ENCODE data around the gene KRT10. TPM values are rescaled to one million over a fixed set of nuclear protein-coding genes. Genes with fewer than 3 reads are reported as not detected.

The KRT10 gene
- total and polyA plus RNA-seq, 5 donors = 65.8 to 79.5 (median 73.2) TPM

DNA sequence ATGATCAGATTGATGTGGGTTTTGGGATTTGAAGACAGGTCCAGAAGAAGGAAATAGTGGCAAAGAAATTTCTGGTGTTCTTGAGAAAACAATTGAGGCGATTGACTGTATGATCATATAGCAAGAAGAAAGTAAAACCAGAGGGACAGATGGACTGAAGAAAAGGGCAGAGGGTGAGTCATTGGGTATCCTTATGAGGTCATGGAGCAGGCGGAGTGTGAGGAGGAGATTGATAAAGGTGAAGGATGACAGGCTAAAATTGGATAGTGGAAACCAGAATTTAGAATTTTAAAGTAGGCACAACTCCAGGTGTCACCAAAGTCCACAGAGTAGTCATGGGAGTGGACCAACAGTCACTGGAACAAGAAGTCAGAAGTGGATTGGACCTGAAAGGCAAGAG is 21.3 kb downstream of the KRT10 start:
- 65% methylated on average over 2 of the region's 2 CpGs for WGBS
- Histone ChIP-seq H3K4me1 (ENCODE audit: control insufficient read depth, insufficient read depth, low read length) (no peaks in the 10 kb centered on the region), H3K4me3 (ENCODE audit: low read length) (no peak overlapping the region), H3K9me3 (ENCODE audit: control insufficient read depth, low read length) (no peaks in the 10 kb centered on the region), H3K27me3 (ENCODE audit: control insufficient read depth, insufficient read depth) (peaks cover 2% of the 10 kb centered on the region), H3K27ac (ENCODE audit: low read length) (no peak overlapping the region)
- ATAC-seq (no peak), DNase-seq (no peak)
- intact Hi-C loops (cut with DNase I) = loop anchor here in 2 of 4 donors (10.0 kb wide), 1 partner anchor 864 kb away; no protein-coding TSS in a partner anchor

DNA sequence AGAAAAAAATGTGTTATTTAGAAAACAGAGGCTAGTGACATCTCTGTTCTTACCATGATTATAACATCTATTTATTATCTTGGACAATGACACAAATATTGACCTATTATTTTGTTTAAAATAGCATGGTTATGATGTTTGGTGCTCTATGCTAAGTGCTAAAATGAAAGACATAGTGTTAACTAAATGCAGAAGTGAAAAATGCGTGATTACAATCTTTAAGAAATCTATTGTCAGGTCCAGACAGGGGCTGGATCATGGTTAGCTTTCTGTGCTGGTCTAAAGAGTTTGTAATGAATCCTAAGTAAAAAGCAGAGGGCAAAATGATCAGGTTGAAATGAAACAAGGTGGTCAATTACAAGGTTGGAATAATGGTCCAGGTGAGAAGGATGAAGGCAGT is 22.0 kb downstream of the KRT10 start:
- WGBS = 74% methylated on average over 1 of the region's 1 CpG
- ATAC-seq = no peak

DNA sequence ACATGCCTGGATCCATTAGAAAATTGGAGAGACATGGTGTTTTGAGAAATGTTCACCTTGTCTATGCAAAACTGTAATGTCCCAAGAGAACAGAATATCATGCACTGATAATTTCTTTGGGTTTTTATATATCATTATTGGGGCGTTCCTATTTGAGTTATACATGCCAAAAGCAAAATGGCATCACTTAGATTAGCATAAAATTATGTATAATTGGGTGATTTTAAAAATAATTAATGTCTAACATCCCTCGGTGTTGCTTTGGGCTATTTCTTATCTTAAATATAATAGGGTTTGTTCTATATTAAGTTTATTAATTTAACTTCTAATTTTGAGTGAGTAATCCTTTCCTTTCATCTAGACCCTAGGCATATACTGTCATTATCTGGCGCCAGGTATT is 22.6 kb downstream of the KRT10 start, which contains the start of gene KRT28:
TSS of gene KRT28 (minus strand) at position 101 of the 400 bp plus-strand sequence. CDS start at position 35, 66 bp downstream.
- no peaks in the 10 kb centered on the region for H3K9me3 ChIP-seq (ENCODE audit: control insufficient read depth, low read length)
- no peaks in the 10 kb centered on the region for H3K4me1 ChIP-seq (ENCODE audit: control insufficient read depth, insufficient read depth, low read length)
- peaks cover 2% of the 10 kb centered on the region for H3K27me3 ChIP-seq (ENCODE audit: control insufficient read depth, insufficient read depth)
- DNase-seq (no peak), ATAC-seq (no peak)
- no peak within 1 kb of the TSS for H3K27ac ChIP-seq (ENCODE audit: low read length)
- H3K4me3 ChIP-seq (ENCODE audit: low read length) = no peak within 1 kb of the TSS
- 74% methylated on average over 3 of the region's 3 CpGs for WGBS
- intact Hi-C loops (cut with DNase I) = loop anchor here in 2 of 4 donors (10.0 kb wide), 2 partner anchors 185 to 865 kb away; no protein-coding TSS in a partner anchor

More for the DNA sequence above, 22.0 kb downstream of the KRT10 start:
- intact Hi-C loops (cut with DNase I) = loop anchor here in 2 of 4 donors (10.0 kb wide), 1 partner anchor 864 kb away; no protein-coding TSS in a partner anchor
- H3K9me3 ChIP-seq (ENCODE audit: control insufficient read depth, low read length) = no peaks in the 10 kb centered on the region
- H3K27ac ChIP-seq (ENCODE audit: low read length) = no peak overlapping the region
- no peak for DNase-seq
- no peak overlapping the region for H3K4me3 ChIP-seq (ENCODE audit: low read length)
- no peaks in the 10 kb centered on the region for H3K4me1 ChIP-seq (ENCODE audit: control insufficient read depth, insufficient read depth, low read length)
- peaks cover 2% of the 10 kb centered on the region for H3K27me3 ChIP-seq (ENCODE audit: control insufficient read depth, insufficient read depth)

DNA sequence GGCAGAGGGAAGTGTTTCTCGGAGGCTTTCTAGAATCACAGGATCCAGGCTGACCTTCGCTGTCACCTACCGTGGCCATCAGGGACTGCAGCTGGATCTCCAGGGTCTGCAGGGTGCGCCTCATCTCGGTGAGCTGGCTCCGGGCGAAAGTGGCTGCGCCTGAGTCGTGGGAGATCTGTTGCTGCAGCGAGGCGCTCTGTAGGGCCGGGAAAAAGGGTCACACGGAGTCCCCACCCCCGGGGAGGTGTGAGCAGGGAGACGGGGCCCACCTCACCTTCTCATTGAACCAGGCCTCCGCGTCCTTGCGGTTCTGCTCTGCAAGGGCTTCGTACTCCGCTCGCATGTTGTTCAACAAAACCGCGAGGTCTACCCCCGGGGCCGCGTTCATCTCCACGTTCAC is 25.6 kb downstream of the KRT10 start:
- ATAC-seq (no peak), DNase-seq (peak in 1 of 3 donors; percentile 39)
- no peaks in the 10 kb centered on the region for H3K4me1 ChIP-seq (ENCODE audit: control insufficient read depth, insufficient read depth, low read length)
- no peak overlapping the region for H3K4me3 ChIP-seq (ENCODE audit: low read length)
- peaks cover 2% of the 10 kb centered on the region for H3K27me3 ChIP-seq (ENCODE audit: control insufficient read depth, insufficient read depth)
- intact Hi-C loops (cut with DNase I) = loop anchor here in 1 of 4 donors (10.0 kb wide), 1 partner anchor 182 kb away; no protein-coding TSS in a partner anchor
- WGBS = 68% methylated on average over 27 of the region's 27 CpGs
- H3K27ac ChIP-seq (ENCODE audit: low read length) = no peak overlapping the region
- H3K9me3 ChIP-seq (ENCODE audit: control insufficient read depth, low read length) = no peaks in the 10 kb centered on the region

DNA sequence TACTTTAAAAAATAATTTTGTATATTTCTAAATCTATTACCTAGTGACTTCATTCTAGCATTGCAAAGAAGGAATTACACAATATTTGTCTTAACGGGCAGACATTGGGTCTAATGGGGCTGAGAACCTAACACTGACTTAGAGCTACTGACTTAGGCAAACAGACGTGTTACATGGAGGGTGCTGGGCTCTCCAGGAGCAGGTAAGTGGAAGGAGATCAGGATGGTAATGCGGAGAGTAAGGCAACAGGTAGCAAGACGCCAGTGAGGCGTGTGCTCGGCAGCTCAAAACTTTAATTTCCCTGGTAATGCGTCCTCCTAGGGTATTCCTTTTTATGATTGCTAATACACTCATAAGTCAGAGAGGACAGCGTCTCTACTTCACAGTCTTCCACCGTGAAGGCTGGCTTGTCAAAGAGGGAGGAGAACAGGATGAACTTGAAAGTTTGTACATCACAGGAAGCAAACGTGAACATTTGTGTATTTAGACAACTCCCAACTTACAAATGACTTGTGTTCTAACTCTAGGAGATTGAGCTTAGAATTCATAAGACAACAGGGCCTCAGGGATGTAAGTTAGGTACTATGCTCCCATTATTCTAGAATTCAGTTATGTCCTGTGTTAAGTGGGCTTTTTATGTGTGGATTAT is 27.3 kb downstream of the KRT10 start:
- Histone ChIP-seq H3K27me3 (ENCODE audit: control insufficient read depth, insufficient read depth) (no peaks in the 10 kb centered on the region), H3K4me3 (ENCODE audit: low read length) (no peak overlapping the region), H3K27ac (ENCODE audit: low read length) (no peak overlapping the region), H3K9me3 (ENCODE audit: control insufficient read depth, low read length) (no peaks in the 10 kb centered on the region), H3K4me1 (ENCODE audit: control insufficient read depth, insufficient read depth, low read length) (no peaks in the 10 kb centered on the region)
- intact Hi-C loops (cut with DNase I) = loop anchor here in 1 of 4 donors (10.0 kb wide), 1 partner anchor 180 kb away; no protein-coding TSS in a partner anchor
- ATAC-seq = no peak
- WGBS = 82% methylated on average over 10 of the region's 10 CpGs
- DNase-seq = no peak

DNA sequence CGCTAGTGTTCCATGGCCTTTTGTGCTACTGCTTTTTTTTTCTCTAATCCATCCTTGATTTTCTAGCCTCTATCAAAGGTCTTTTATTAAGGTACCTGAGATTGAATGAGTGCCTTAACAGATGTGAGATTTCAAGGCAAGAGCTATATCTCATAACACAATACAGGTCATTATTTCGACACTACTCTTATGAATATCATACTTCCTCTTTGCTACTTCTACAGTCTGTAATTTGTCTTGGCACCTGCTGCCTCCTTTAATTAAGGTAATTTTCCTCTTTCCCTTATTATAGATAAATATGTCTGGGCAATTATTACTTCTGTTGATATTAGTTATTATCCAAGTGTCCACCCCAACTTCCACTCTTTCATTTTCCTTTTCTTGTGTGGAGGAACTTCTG is 27.9 kb downstream of the KRT10 start:
- Histone ChIP-seq H3K9me3 (ENCODE audit: control insufficient read depth, low read length) (no peaks in the 10 kb centered on the region), H3K27me3 (ENCODE audit: control insufficient read depth, insufficient read depth) (no peaks in the 10 kb centered on the region), H3K4me1 (ENCODE audit: control insufficient read depth, insufficient read depth, low read length) (no peaks in the 10 kb centered on the region), H3K4me3 (ENCODE audit: low read length) (no peak overlapping the region), H3K27ac (ENCODE audit: low read length) (no peak overlapping the region)
- 87% methylated on average over 2 of the region's 2 CpGs for WGBS
- no peak for DNase-seq
- ATAC-seq = no peak
- intact Hi-C loops (cut with DNase I) = loop anchor here in 3 of 4 donors (5.0 to 10.0 kb wide), 3 partner anchors 172 to 180 kb away; no protein-coding TSS in a partner anchor

DNA sequence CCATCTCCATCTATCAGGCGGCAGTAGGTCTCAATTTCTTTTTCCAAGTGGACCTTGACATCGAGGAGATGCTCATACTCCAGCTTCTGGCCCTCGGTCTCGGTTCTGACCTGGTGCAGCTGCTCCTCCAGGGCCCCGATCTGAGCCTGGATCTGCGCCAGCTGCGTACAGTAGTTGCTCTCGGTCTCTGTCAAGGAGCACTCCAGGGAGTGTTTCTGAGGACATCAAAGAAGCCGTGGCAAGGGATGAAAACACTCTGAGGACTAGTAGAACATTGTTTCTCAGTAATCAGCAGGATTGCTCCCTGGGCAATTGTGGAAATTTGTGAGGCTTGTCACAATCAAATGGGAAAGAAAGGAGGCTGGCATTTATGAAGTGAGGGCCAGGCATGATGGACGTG is 28.6 kb downstream of the KRT10 start:
- no peak overlapping the region for H3K27ac ChIP-seq (ENCODE audit: low read length)
- WGBS = 62% methylated on average over 10 of the region's 10 CpGs
- no peaks in the 10 kb centered on the region for H3K9me3 ChIP-seq (ENCODE audit: control insufficient read depth, low read length)
- H3K4me1 ChIP-seq (ENCODE audit: control insufficient read depth, insufficient read depth, low read length) = no peaks in the 10 kb centered on the region
- DNase-seq (peak in 1 of 3 donors; percentile 42), ATAC-seq (no peak)
- no peaks in the 10 kb centered on the region for H3K27me3 ChIP-seq (ENCODE audit: control insufficient read depth, insufficient read depth)
- no peak overlapping the region for H3K4me3 ChIP-seq (ENCODE audit: low read length)
- intact Hi-C loops (cut with DNase I) = loop anchor here in 3 of 4 donors (5.0 to 10.0 kb wide), 3 partner anchors 172 to 179 kb away; no protein-coding TSS in a partner anchor

DNA sequence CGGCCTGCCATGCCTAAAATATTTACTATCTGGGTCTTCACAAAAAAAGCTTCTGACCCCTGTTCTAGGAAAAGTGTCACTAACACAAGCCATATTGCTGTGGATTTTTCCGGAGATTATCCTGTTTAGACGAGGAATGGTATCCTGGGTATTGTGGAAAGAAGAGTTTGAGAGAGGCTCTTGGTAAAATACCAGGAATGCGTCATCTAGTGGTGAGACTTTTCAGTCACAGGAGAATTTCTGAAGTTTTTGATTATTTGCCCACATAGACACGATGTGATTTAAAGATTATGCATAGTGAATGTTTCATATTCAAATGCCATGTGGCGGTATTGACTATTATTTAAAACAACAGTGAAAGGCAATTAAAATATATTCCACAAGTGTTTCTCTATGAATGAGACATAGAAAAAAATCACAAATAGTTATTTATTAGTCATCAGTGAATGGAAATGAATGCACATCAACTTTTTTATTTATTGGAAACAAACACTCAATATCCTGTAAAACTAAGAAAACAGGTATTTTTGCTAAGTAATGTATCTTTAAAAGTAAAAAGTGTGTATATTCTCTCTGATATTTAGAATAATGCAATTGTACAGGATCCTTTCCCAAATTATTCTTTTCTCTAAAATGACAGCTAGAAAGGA is 30.5 kb downstream of the KRT10 start:
- DNase-seq (no peak), ATAC-seq (peak; percentile 60 to 72)
- Histone ChIP-seq H3K4me1 (ENCODE audit: control insufficient read depth, insufficient read depth, low read length) (no peaks in the 10 kb centered on the region), H3K4me3 (ENCODE audit: low read length) (no peak overlapping the region), H3K27ac (ENCODE audit: low read length) (no peak overlapping the region), H3K9me3 (ENCODE audit: control insufficient read depth, low read length) (no peaks in the 10 kb centered on the region), H3K27me3 (ENCODE audit: control insufficient read depth, insufficient read depth) (no peaks in the 10 kb centered on the region)
- intact Hi-C loops (cut with DNase I) = loop anchor here in 3 of 4 donors (5.0 to 10.0 kb wide), 3 partner anchors 170 to 177 kb away; no protein-coding TSS in a partner anchor
- WGBS = 27% methylated on average over 6 of the region's 6 CpGs

DNA sequence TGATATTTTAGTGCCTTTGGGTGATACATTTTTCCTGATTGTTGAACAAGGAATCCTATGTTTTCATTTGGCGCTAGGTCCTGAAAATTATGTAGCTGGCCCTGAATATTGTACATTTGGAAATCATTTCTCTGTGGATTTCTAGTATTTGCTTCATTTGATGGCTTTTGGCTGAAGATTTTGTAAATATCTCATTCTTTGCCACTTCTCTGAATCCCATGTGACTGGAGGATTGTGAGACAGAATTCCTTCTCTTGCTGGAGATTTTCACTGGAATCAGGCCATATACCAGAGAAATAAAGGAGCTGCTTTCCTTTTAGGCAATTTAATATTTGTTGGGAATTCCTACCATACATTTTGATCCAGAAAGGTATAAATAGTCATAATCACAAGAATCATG is 31.3 kb downstream of the KRT10 start:
- H3K4me3 ChIP-seq (ENCODE audit: low read length) = no peak overlapping the region
- intact Hi-C loops (cut with DNase I) = loop anchor here in 3 of 4 donors (5.0 to 10.0 kb wide), 3 partner anchors 169 to 176 kb away; no protein-coding TSS in a partner anchor
- no peaks in the 10 kb centered on the region for H3K9me3 ChIP-seq (ENCODE audit: control insufficient read depth, low read length)
- DNase-seq = no peak
- no peaks in the 10 kb centered on the region for H3K4me1 ChIP-seq (ENCODE audit: control insufficient read depth, insufficient read depth, low read length)
- 53% methylated on average over 1 of the region's 1 CpG for WGBS
- H3K27ac ChIP-seq (ENCODE audit: low read length) = no peak overlapping the region
- peak; percentile 51 to 68 for ATAC-seq
- H3K27me3 ChIP-seq (ENCODE audit: control insufficient read depth, insufficient read depth) = no peaks in the 10 kb centered on the region

DNA sequence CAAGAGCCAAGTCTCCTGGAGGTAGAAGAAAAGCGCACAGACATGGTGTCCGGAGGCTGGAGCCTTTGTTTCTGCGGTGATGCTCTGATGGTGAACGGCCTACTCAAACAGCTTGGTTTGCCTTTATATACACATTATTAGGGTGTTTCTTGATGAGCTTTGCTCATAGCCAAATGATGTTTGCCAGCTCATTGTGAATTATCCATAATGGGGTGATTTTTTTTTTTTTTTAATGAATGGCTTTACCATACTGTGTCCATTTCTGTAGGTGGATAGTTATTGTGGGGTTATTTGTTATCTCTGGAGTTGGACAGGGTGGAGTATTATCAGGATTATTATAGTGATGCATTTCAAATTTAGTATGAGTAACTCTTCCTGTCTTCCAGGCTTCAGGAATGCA is 40.0 kb downstream of the KRT10 start, which contains the start of gene KRT27:
TSS of gene KRT27 (minus strand) at position 101 of the 400 bp plus-strand sequence. CDS start at position 44, 57 bp downstream.
- no peaks in the 10 kb centered on the region for H3K9me3 ChIP-seq (ENCODE audit: control insufficient read depth, low read length)
- no peak within 1 kb of the TSS for H3K4me3 ChIP-seq (ENCODE audit: low read length)
- no peak within 1 kb of the TSS for H3K27ac ChIP-seq (ENCODE audit: low read length)
- WGBS = 94% methylated on average over 4 of the region's 4 CpGs
- DNase-seq (no peak), ATAC-seq (no peak)
- H3K4me1 ChIP-seq (ENCODE audit: control insufficient read depth, insufficient read depth, low read length) = no peaks in the 10 kb centered on the region
- H3K27me3 ChIP-seq (ENCODE audit: control insufficient read depth, insufficient read depth) = no peaks in the 10 kb centered on the region
- intact Hi-C loops (cut with DNase I) = no loop called here

Data from right cardiac atrium (tissue), 5 donors.